A549 (cell line): ENCODE results near the gene HELZ2. TPM values are rescaled to one million over a fixed set of nuclear protein-coding genes. Genes with fewer than 3 reads are reported as not detected.

Source experiments
- ATAC-seq, 2 experiments: fragments of 200-7000 bp in 1 of 2; fragments of >200 bp in 1 of 2; cut with Nextera tagmentation in 1 of 2; cut with Tn5 transposase in 1 of 2; 3 replicates each; pipeline versions ENCODE4 v1.8.0 to v1.9.1; 2018 to 2020; ENCODE audit warnings: mild to moderate bottlenecking in 1 of 2, moderate library complexity in 1 of 2
- CTCF ChIA-PET: fragments of 300-600 bp; sonication (Branson Sonifier 250); formaldehyde crosslinking; extraction: SDS; loops from one replicate; lab custom pipeline; 2021; ENCODE audit warnings: antibody characterized with exemption, inconsistent platforms; lab: Yijun Ruan, JAX
- POLR2A ChIA-PET: fragments of 350-600 bp; formaldehyde crosslinking; extraction: SDS; loops from one replicate; lab custom pipeline; 2021; ENCODE audit warnings: antibody characterized with exemption, inconsistent platforms; lab: Yijun Ruan, JAX
- DNase-seq, 2 experiments: peaks; one replicate each; pipeline versions ENCODE4 v3.0.0 to v3.0.0-alpha.2; 2011 to 2016; ENCODE audit warnings: low read depth in 1 of 2, low spot score in 1 of 2
- FAIRE-seq: peaks from 2 replicates; lab custom pipeline; 2011; peaks lifted over from hg19 to GRCh38; lab: Jason Lieb, UNC
- H3K27ac ChIP-seq, 2 experiments: fragments of >200 bp; sonication (Bioruptor Twin); formaldehyde crosslinking; 3 replicates each; pipeline ENCODE4 v1.5.1; 2016 to 2017
- H3K4me1 ChIP-seq: fragments of >200 bp; sonication (Bioruptor Twin); formaldehyde crosslinking; 3 replicates; pipeline ENCODE4 v1.6.1; 2016
- H3K4me2 ChIP-seq: fragments of >200 bp; sonication (Bioruptor Twin); formaldehyde crosslinking; 3 replicates; pipeline ENCODE4 v1.6.1; 2016
- H3K4me3 ChIP-seq: fragments of >200 bp; sonication (Bioruptor Twin); formaldehyde crosslinking; 3 replicates; pipeline ENCODE4 v1.5.1; 2016
- H3K9me3 ChIP-seq: fragments of >200 bp; sonication (Bioruptor Twin); formaldehyde crosslinking; 3 replicates; pipeline ENCODE4 v1.6.1; 2016
- BHLHE40 ChIP-seq: IDR thresholded peaks from 2 replicates; pipeline ENCODE4 v1.6.1; 2012; ENCODE audit warnings: low read depth, low read length, inconsistent platforms
- EHF ChIP-seq: fragments of 250-450 bp; sonication (Bioruptor Pico); IDR thresholded peaks from 2 replicates; pipeline ENCODE4 v1.5.0; 2020; ENCODE audit warnings: mild to moderate bottlenecking
- EHMT2 ChIP-seq: fragments of 200-600 bp; sonication (generic); IDR thresholded peaks from 2 replicates; pipeline ENCODE4 v1.6.1; 2016; ENCODE audit warnings: antibody characterized with exemption, low read depth, mild to moderate bottlenecking, moderate library complexity
- EP300 ChIP-seq, 2 experiments: fragments of >200 bp; sonication (Bioruptor Twin); formaldehyde crosslinking; IDR thresholded peaks; 2 replicates in 1 of 2; 3 replicates in 1 of 2; pipeline ENCODE4 v1.6.1; 2016 to 2017
- FOSL2 ChIP-seq, 2 experiments: fragments of 450-650 bp in 1 of 2; fragments of >200 bp in 1 of 2; sonication (Bioruptor Twin) in 1 of 2; formaldehyde crosslinking; IDR thresholded peaks; 2 replicates each; pipeline versions ENCODE4 v1.5.0 to v1.6.1; 2016 to 2020; ENCODE audit warnings: mild to moderate bottlenecking in 1 of 2, moderate library complexity in 1 of 2
- GATA3 ChIP-seq: IDR thresholded peaks from 2 replicates; pipeline ENCODE4 v1.6.1; 2012; ENCODE audit warnings: borderline replicate concordance
- JUN ChIP-seq, 2 experiments: fragments of >200 bp; sonication (Bioruptor Twin); formaldehyde crosslinking; IDR thresholded peaks; 2 replicates in 1 of 2; 3 replicates in 1 of 2; pipeline ENCODE4 v1.6.1; 2016 to 2017
- KDM5A ChIP-seq: fragments of 200-600 bp; sonication (generic); IDR thresholded peaks from 2 replicates; pipeline ENCODE4 v1.6.1; 2016; ENCODE audit warnings: antibody characterized with exemption, mild to moderate bottlenecking
- MAFK ChIP-seq: fragments of 450-650 bp; IDR thresholded peaks from 2 replicates; pipeline ENCODE4 v1.6.1; 2014; ENCODE audit not compliant: partially characterized antibody
- MAZ ChIP-seq: fragments of 150-350 bp; IDR thresholded peaks from 2 replicates; pipeline ENCODE4 v1.6.1; 2014; ENCODE audit warnings: antibody characterized with exemption, low read depth, low read length, borderline replicate concordance
- MYC ChIP-seq: IDR thresholded peaks from 2 replicates; pipeline ENCODE4 v1.6.1; 2012; ENCODE audit warnings: mild to moderate bottlenecking, inconsistent platforms, low read length, improper control_type of control experiment, borderline replicate concordance
- NFE2L2 ChIP-seq: fragments of 150-350 bp; conservative IDR thresholded peaks from 2 replicates; pipeline ENCODE4 v1.6.1; 2014; ENCODE audit warnings: low read length
- PHF8 ChIP-seq: fragments of 200-600 bp; sonication (generic); IDR thresholded peaks from 2 replicates; pipeline ENCODE4 v1.6.1; 2016; ENCODE audit warnings: low read depth, mild to moderate bottlenecking, antibody characterized with exemption, moderate library complexity, borderline replicate concordance
- POLR2A ChIP-seq: IDR thresholded peaks from 2 replicates; pipeline ENCODE4 v1.6.1; 2012; ENCODE audit warnings: mild to moderate bottlenecking, low read length
- RCOR1 ChIP-seq: fragments of 150-350 bp; IDR thresholded peaks from 2 replicates; pipeline ENCODE4 v1.6.1; 2014; ENCODE audit warnings: antibody characterized with exemption, low read length, low read depth
- SMC3 ChIP-seq: fragments of >200 bp; sonication (Bioruptor Twin); formaldehyde crosslinking; IDR thresholded peaks from 3 replicates; pipeline ENCODE4 v1.6.1; 2018; ENCODE audit warnings: inconsistent platforms
- SREBF2 ChIP-seq: fragments of 450-650 bp; IDR thresholded peaks from 2 replicates; pipeline ENCODE4 v1.6.1; 2014; ENCODE audit warnings: mild to moderate bottlenecking, moderate library complexity
- TFCP2L1 ChIP-seq: fragments of 250-450 bp; sonication (Bioruptor Pico); IDR thresholded peaks from 2 replicates; pipeline ENCODE4 v1.5.0; 2021; ENCODE audit warnings: mild to moderate bottlenecking
- ZNF302 ChIP-seq: fragments of 250-450 bp; sonication (Bioruptor Pico); IDR thresholded peaks from 2 replicates; pipeline ENCODE4 v1.9.0; 2021; ENCODE audit warnings: inconsistent platforms, mild to moderate bottlenecking, moderate library complexity
- WGBS: methylation state at CpG from one replicate; pipeline ENCODE4 v1.1.6; 2017; ENCODE audit errors: missing lambda C conversion rate; 5-methylcytosine and 5-hydroxymethylcytosine counted together
- polyA plus RNA-seq, 4 experiments: library from polyadenylated mRNA; depleted of rRNA in 3 of 4; stranded (reverse); fragments of >200 nt; fragmentation: RNase III in 1 of 4; extraction: RNeasy Plus Mini Kit Qiagen cat#74134 plus additional on column Dnase treatment in 1 of 4; gene quantifications; 2 replicates in 3 of 4; 3 replicates in 1 of 4; pipeline ENCODE4 v1.2.3, GENCODE V29; 2011 to 2017
- TF ChIP-seq, protein P1 (sequence below): IDR thresholded peaks from 2 replicates; pipeline ENCODE4 v1.6.1; 2012
- TF ChIP-seq, protein P2 (sequence below): fragments of 250-450 bp; sonication (Bioruptor Pico); IDR thresholded peaks from 2 replicates; pipeline ENCODE4 v1.5.0; 2021; ENCODE audit warnings: mild to moderate bottlenecking, moderate library complexity, borderline replicate concordance
- TF ChIP-seq, protein P3 (sequence below): fragments of >200 bp; sonication (Bioruptor Twin); formaldehyde crosslinking; IDR thresholded peaks from 3 replicates; pipeline ENCODE4 v1.6.1; 2016
- TF ChIP-seq, protein P4 (sequence below): IDR thresholded peaks from 2 replicates; pipeline ENCODE4 v1.6.1; 2012; ENCODE audit warnings: low read depth, borderline replicate concordance

Gene HELZ2
- polyA plus RNA-seq, 2 of the 4 experiments (the other 2 are of a cell fraction) = 3.2 to 4.5 TPM

DNA sequence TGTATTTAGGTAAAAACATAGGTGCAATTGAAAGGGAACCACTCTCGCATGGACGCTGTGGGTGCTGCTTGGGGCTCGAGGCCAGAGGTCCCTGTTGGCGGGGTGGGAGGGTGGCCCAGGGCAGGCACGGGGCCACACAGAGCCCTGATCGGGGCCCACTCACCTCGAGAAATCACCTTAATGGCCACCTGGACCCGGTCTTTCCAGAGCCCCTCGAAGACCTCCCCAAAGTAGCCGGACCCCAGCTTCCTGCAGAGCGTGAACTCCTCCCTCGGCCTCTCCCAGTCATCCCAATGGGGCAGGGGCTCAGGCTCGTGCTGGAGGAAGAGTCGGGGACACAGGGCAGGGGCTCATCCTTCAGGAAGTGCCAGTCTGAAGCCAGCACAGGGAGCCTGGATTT, 40.7 kb downstream of the HELZ2 start:
- Histone ChIP-seq H3K27ac (no peak overlapping the region), H3K9me3 (no peaks in the 10 kb centered on the region), H3K4me3 (no peak overlapping the region), H3K4me2 (no peak overlapping the region), H3K4me1 (peaks cover 12% of the 10 kb centered on the region)
- ATAC-seq (no peak), DNase-seq (no peak), FAIRE-seq (no peak)
- ChIA-PET CTCF (no interaction called here), POLR2A (no interaction called here)
- TF ChIP-seq KDM5A (no peak), GATA3 (no peak), SREBF2 (no peak), EHF (CRISPR knock-in tag) (no peak), MYC (no peak), EHMT2 (no peak), MAZ (no peak), RCOR1 (no peak), ZNF302 (no peak), PHF8 (no peak)
- TF ChIP-seq, protein P1, sequence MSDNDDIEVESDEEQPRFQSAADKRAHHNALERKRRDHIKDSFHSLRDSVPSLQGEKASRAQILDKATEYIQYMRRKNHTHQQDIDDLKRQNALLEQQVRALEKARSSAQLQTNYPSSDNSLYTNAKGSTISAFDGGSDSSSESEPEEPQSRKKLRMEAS = no peak
- TF ChIP-seq, protein P2, sequence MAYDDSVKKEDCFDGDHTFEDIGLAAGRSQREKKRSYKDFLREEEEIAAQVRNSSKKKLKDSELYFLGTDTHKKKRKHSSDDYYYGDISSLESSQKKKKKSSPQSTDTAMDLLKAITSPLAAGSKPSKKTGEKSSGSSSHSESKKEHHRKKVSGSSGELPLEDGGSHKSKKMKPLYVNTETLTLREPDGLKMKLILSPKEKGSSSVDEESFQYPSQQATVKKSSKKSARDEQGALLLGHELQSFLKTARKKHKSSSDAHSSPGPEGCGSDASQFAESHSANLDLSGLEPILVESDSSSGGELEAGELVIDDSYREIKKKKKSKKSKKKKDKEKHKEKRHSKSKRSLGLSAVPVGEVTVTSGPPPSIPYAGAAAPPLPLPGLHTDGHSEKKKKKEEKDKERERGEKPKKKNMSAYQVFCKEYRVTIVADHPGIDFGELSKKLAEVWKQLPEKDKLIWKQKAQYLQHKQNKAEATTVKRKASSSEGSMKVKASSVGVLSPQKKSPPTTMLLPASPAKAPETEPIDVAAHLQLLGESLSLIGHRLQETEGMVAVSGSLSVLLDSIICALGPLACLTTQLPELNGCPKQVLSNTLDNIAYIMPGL = no peak
- WGBS = 85% methylated on average over 12 of the region's 14 CpGs

DNA sequence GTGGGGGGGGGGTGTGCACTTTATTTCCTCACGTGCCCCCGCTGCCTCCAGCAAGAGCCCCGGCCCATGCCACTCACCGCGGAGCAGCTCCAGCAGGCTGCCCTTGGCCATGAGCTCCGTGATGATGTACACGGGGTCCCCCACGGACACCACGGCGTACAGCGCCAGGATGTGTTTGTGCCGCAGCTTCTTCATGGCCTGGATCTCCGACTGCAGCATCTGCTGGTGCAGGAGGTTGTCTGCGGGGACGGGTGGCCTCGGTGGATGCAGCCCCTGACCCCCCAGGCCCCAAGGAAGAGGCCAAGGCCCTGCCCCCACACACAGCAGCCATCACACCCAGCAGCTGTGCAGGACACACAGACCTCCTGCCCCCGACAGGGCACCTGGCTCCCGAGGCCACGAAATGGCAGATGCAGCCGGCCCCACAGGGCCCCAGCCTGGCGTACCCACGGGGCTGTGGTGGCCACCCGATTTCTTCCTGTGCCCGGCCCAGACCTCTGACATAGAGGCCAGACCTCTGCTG, 41.5 kb downstream of the HELZ2 start:
- Histone ChIP-seq H3K4me3 (no peak overlapping the region), H3K27ac (no peak overlapping the region), H3K9me3 (no peaks in the 10 kb centered on the region), H3K4me2 (no peak overlapping the region), H3K4me1 (peaks cover 10% of the 10 kb centered on the region)
- WGBS = 91% methylated on average over 21 of the region's 24 CpGs
- no peak for FAIRE-seq
- DNase-seq = no peak
- no peak for ATAC-seq
- CTCF ChIA-PET = interaction anchor here (3.1 kb wide), 1 partner anchor 11 kb away, joined by 7 read pairs; the partner anchor contains the start of gene PPDPF
- POLR2A ChIA-PET = no interaction called here
- TF ChIP-seq TFCP2L1 (no peak), JUN (IDR thresholded peaks at IDR 0.05) (no peak), MAFK (no peak), NFE2L2 (no peak), BHLHE40 (no peak), EHF (CRISPR knock-in tag) (no peak), FOSL2 (IDR thresholded peaks at IDR 0.05) (no peak), FOSL2 (CRISPR knock-in tag; IDR thresholded peaks at IDR 0.05) (no peak), SMC3 (no peak), EP300 (IDR thresholded peaks at IDR 0.05) (no peak)
- TF ChIP-seq, protein P3, sequence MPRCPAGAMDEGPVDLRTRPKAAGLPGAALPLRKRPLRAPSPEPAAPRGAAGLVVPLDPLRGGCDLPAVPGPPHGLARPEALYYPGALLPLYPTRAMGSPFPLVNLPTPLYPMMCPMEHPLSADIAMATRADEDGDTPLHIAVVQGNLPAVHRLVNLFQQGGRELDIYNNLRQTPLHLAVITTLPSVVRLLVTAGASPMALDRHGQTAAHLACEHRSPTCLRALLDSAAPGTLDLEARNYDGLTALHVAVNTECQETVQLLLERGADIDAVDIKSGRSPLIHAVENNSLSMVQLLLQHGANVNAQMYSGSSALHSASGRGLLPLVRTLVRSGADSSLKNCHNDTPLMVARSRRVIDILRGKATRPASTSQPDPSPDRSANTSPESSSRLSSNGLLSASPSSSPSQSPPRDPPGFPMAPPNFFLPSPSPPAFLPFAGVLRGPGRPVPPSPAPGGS = no peak

DNA sequence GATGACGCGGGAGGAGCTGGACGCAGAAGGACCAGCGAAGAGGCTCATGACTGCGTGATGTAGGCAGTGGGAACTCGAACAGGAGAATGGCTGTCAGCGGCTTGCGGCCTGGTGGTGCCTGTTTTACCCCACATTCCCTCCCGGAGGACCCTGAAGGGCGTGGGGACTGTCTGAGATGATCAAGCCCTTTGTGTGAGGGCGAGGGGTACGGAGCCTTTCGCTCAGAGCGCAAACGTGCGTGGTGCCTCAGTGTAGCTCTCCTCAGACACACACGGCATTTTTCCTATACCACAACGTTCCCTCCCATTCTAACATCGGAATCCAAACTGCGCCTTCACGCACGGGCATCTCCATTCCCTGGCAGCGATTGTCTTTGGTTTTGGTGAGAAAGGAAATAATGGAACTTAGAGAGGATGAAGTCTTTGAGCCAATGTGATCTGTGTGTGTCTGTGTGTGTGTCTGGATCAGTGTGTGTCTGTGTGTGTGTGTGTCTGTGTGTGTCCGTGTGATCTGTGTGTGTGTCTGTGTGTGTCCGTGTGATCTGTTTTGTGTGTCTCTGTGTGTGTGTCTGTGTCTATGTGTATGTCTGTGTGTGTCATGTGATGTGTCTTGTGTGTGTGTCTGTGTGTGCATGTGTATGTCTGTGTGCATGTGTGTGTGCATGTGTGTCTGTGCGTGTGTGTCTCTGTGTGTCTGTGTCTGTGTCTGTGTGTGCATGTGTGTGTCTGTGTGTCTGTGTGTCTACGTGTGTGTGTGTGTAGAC, 42.2 kb downstream of the HELZ2 start:
- 83% methylated on average over 27 of the region's 27 CpGs for WGBS
- peaks cover 8% of the 10 kb centered on the region for H3K4me1 ChIP-seq
- H3K27ac ChIP-seq = no peak overlapping the region
- TF ChIP-seq, protein P4, sequence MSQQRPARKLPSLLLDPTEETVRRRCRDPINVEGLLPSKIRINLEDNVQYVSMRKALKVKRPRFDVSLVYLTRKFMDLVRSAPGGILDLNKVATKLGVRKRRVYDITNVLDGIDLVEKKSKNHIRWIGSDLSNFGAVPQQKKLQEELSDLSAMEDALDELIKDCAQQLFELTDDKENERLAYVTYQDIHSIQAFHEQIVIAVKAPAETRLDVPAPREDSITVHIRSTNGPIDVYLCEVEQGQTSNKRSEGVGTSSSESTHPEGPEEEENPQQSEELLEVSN = no peak
- TF ChIP-seq POLR2A = 0 out of 2 replicates have a peak, but pooled peaks have one; percentile 11
- TF ChIP-seq, all 56 proteins: peak for 1
- ChIA-PET CTCF (interaction anchor here (1.8 to 3.1 kb wide), 2 partner anchors 11 to 36 kb away, joined by 7 read pairs; partner anchors contain the start of gene PPDPF), POLR2A (interaction anchor here (2.9 kb wide), 1 partner anchor 12 kb away, joined by 15 read pairs; the partner anchor contains the start of gene PPDPF)
- FAIRE-seq (no peak), DNase-seq (no peak), ATAC-seq (no peak)
- H3K9me3 ChIP-seq = no peaks in the 10 kb centered on the region
- no peak overlapping the region for H3K4me2 ChIP-seq
- H3K4me3 ChIP-seq = no peak overlapping the region
